ENCODE data around the gene HNRNPA0.

HNRNPA0 gene

DNA sequence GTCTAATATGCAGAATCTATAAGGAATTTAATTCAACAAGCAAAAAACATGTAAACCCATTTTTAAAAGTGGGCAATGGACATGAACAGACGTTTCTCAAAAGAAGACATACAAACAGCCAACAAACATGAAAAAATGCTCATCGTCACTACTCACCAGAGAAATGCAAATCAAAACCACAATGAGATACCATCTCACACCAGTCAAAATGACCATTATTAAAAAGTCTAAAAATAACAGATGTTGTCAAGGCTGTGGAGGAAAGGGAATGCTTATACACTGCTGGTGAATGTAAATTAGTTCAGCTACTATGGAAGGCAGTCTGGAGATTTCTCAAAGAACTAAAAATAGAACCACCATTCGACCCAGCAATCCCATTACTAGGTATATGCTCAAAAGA, 15.2 kb downstream of the HNRNPA0 start:
- TF ChIP-seq POU2F2 (IDR thresholded peaks at IDR 0.05; ENCODE audit: low read depth, low read length) = no peak
- no peak for TF ChIP-seq PAX5 (IDR thresholded peaks at IDR 0.05; ENCODE audit: insufficient read depth, low read length, severe bottlenecking)
- no peak for TF ChIP-seq TAF1 (IDR thresholded peaks at IDR 0.05; ENCODE audit: low read depth, low read length)
- no peak for TF ChIP-seq POLR2A (IDR thresholded peaks at IDR 0.05; ENCODE audit: low read depth, low read length)
- no peak for TF ChIP-seq SPI1 (IDR thresholded peaks at IDR 0.05; ENCODE audit: low read depth, low read length)
- TF ChIP-seq POLR2AphosphoS5 (IDR thresholded peaks at IDR 0.05; ENCODE audit: low read depth, low read length) = no peak

DNA sequence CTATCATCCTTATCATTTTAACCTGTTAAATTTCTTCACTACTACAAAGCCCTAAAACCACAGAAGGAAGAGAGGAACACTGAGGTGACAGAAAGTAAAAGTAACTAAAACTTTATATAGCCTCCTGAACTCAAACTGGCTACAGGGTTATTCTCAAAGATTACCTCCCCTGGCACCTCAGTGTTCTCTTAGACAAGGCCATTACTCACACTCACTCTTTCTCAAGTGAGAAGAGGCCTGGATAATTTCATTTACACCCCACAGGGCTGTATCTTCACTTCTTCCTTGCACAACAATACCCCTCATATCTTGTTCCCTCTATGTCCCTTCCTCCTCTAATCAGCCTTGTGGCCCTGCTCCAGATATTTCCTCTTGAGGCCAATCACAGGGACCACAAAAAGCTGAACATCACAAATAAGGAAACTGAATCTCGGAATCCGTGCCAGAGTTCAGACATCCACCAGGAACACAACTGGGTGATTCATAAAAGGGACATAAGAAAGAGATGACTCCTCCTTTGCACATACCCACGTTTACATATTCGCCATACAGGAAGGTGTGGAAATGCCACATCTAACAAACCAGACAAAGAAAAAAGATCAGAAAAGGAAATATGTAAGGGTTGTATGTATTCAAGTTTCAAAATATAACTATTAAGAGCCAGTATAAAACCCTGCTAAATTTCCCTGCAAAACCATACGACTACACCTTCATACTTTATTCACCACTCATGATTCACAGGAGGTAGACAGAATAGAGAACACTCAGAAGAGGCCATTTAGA, 16.6 kb downstream of the HNRNPA0 start:
- no peak for TF ChIP-seq PAX5 (IDR thresholded peaks at IDR 0.05; ENCODE audit: insufficient read depth, low read length, severe bottlenecking)
- TF ChIP-seq TAF1 (IDR thresholded peaks at IDR 0.05; ENCODE audit: low read depth, low read length) = no peak
- no peak for TF ChIP-seq POLR2A (IDR thresholded peaks at IDR 0.05; ENCODE audit: low read depth, low read length)
- no peak for TF ChIP-seq POU2F2 (IDR thresholded peaks at IDR 0.05; ENCODE audit: low read depth, low read length)
- TF ChIP-seq POLR2AphosphoS5 (IDR thresholded peaks at IDR 0.05; ENCODE audit: low read depth, low read length) = no peak
- no peak for TF ChIP-seq SPI1 (IDR thresholded peaks at IDR 0.05; ENCODE audit: low read depth, low read length)
- no peak for DNase-seq (ENCODE audit: insufficient read length, low spot score)
- FAIRE-seq = peak; percentile 59

More for the DNA sequence above, 15.2 kb downstream of the HNRNPA0 start:
- DNase-seq (ENCODE audit: insufficient read length, low spot score) (no peak), FAIRE-seq (peak; percentile 9)

DNA sequence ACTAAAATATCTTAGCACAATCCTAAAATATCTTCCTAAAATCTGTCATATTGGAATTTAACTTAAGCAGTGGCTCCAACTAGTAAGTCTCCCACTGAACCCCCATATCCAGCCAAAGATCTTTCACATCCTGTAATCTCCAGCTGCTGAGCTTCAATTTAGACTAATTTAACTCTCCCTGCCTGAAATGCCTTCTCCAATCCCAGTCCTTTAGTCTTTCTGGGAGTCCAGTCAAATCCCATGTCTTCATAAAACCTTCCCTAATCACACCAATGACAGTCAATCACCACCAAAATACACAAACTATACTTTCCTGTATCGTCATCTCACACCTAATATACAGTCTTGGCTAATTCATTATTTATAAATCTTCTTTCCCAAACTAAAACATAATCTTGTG, 17.7 kb downstream of the HNRNPA0 start:
- DNase-seq (ENCODE audit: insufficient read length, low spot score) (no peak), FAIRE-seq (no peak)
- TF ChIP-seq TAF1 (IDR thresholded peaks at IDR 0.05; ENCODE audit: low read depth, low read length) (no peak), SPI1 (IDR thresholded peaks at IDR 0.05; ENCODE audit: low read depth, low read length) (no peak), POLR2AphosphoS5 (IDR thresholded peaks at IDR 0.05; ENCODE audit: low read depth, low read length) (no peak), POU2F2 (IDR thresholded peaks at IDR 0.05; ENCODE audit: low read depth, low read length) (no peak), PAX5 (IDR thresholded peaks at IDR 0.05; ENCODE audit: insufficient read depth, low read length, severe bottlenecking) (no peak), POLR2A (IDR thresholded peaks at IDR 0.05; ENCODE audit: low read depth, low read length) (no peak)

DNA sequence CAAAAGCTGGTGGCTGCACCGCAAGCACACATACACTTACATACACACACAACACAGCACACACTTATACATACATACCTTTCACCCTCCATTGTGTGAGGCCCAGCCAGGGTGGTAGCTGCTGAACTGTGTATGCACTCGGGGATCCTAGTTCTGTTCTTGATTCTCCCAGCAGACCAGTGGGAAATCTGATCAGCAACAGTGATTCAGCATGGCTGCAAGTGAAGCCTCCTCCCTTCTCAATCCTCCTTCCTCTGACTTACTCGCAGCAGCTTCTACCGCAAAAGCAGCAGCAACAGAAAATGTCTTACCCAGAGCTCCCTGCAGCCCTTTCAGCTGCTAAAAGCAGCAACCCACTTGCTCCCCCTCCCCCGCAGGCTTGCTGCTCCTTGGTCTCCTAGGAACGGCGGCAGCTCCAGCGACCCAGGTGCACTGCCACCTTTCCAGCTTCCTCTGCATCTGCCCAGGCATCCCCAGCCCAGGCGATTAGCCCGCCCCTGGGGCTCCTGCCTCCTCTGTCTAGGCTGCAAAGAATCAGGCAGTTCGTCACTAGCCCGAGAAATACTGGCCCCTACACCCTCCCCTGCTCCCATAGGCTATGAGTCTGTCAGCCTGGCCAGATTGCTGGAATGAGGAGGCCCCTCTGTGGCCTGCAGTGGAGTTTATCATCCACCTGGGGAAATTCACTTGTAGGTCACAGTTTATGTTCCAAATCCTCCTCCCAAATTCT, 18.4 kb downstream of the HNRNPA0 start, which contains the start of gene KLHL3:
Gene KLHL3, minus strand, starts transcription at position 535 of the 730 bp plus-strand sequence. Its CDS starts 443 bp downstream, at position 92.
- FAIRE-seq (peak; percentile 90), DNase-seq (ENCODE audit: insufficient read length, low spot score) (peak; percentile 12)
- TF ChIP-seq POU2F2 (IDR thresholded peaks at IDR 0.05; ENCODE audit: low read depth, low read length) (no peak), PAX5 (IDR thresholded peaks at IDR 0.05; ENCODE audit: insufficient read depth, low read length, severe bottlenecking) (no peak), POLR2AphosphoS5 (IDR thresholded peaks at IDR 0.05; ENCODE audit: low read depth, low read length) (no peak), TAF1 (IDR thresholded peaks at IDR 0.05; ENCODE audit: low read depth, low read length) (no peak), SPI1 (IDR thresholded peaks at IDR 0.05; ENCODE audit: low read depth, low read length) (no peak), POLR2A (IDR thresholded peaks at IDR 0.05; ENCODE audit: low read depth, low read length) (no peak)

DNA sequence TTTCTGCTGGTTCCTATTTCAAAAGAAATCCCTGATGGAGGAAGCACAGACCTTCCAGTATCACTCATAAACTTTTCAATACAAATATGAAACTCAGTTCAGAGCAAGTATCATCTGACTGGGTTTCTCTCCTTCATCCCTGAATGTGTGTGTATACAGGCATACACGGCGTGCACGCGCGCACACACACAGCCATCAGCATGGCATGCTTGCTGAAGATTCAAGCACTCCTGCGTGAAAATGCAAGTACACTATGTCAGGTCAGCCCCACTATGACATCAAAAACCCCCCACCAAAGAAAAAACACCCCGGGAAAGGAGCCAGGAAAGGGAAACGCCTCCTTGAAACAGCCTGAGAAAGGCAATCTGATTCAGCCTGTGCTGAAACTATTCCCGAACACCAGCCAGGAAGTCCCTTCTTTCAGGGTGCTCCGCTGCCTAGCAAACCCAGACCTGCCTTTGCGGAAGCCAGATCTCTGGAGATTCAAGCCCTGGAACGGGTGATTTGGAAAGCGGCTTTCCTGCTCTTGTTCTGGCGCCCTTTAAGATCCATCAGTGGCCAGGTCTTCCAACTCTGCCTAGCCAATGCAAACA, 19.1 kb downstream of the HNRNPA0 start:
- no peak for DNase-seq (ENCODE audit: insufficient read length, low spot score)
- FAIRE-seq = peak; percentile 60
- TF ChIP-seq POU2F2 (IDR thresholded peaks at IDR 0.05; ENCODE audit: low read depth, low read length) (no peak), POLR2A (IDR thresholded peaks at IDR 0.05; ENCODE audit: low read depth, low read length) (no peak), POLR2AphosphoS5 (IDR thresholded peaks at IDR 0.05; ENCODE audit: low read depth, low read length) (no peak), PAX5 (IDR thresholded peaks at IDR 0.05; ENCODE audit: insufficient read depth, low read length, severe bottlenecking) (no peak), SPI1 (IDR thresholded peaks at IDR 0.05; ENCODE audit: low read depth, low read length) (no peak), TAF1 (IDR thresholded peaks at IDR 0.05; ENCODE audit: low read depth, low read length) (no peak)

DNA sequence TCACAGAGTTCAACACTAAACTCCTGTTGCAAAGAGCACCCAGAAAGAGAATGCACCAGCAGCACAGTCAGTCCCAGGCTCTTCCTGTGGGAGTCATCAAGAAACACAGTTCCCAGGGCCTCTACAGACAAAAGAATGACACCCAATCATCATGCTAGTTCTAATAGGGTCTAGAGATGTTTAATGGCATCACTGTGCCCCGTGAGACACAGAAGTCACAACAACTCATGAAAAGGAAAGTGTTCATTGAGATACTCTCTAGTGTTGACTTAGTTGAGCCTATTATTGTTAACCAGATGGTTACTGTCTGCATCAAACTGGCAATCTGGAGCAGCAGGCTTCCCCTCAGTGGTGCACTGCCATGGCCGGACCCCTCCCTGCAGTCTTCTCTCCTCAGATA, 19.8 kb downstream of the HNRNPA0 start:
- no peak for TF ChIP-seq PAX5 (IDR thresholded peaks at IDR 0.05; ENCODE audit: insufficient read depth, low read length, severe bottlenecking)
- no peak for TF ChIP-seq SPI1 (IDR thresholded peaks at IDR 0.05; ENCODE audit: low read depth, low read length)
- TF ChIP-seq TAF1 (IDR thresholded peaks at IDR 0.05; ENCODE audit: low read depth, low read length) = no peak
- no peak for TF ChIP-seq POLR2A (IDR thresholded peaks at IDR 0.05; ENCODE audit: low read depth, low read length)
- TF ChIP-seq POU2F2 (IDR thresholded peaks at IDR 0.05; ENCODE audit: low read depth, low read length) = no peak
- no peak for TF ChIP-seq POLR2AphosphoS5 (IDR thresholded peaks at IDR 0.05; ENCODE audit: low read depth, low read length)
- peak; percentile 66 for FAIRE-seq
- no peak for DNase-seq (ENCODE audit: insufficient read length, low spot score)

DNA sequence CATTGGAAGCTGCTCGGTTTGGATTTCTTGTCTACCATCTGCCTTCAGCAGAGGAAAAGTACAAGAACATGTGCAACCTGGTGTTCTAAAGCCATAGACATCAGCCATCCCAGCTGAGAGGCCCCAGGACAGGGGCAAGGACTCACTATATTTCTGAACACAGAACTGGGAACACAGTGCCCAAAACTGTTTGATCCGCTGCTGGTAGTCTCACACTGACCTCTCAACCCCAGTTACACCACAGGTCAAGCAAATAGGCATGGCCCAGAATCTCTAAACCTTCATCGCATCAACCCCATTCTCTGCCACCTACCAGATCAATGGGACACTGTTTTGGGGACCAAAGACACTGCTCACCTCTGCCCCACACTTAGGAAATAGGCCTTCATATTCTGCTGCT, 20.2 kb downstream of the HNRNPA0 start:
- no peak for TF ChIP-seq TAF1 (IDR thresholded peaks at IDR 0.05; ENCODE audit: low read depth, low read length)
- TF ChIP-seq POLR2AphosphoS5 (IDR thresholded peaks at IDR 0.05; ENCODE audit: low read depth, low read length) = no peak
- no peak for TF ChIP-seq SPI1 (IDR thresholded peaks at IDR 0.05; ENCODE audit: low read depth, low read length)
- TF ChIP-seq POU2F2 (IDR thresholded peaks at IDR 0.05; ENCODE audit: low read depth, low read length) = no peak
- no peak for TF ChIP-seq POLR2A (IDR thresholded peaks at IDR 0.05; ENCODE audit: low read depth, low read length)
- TF ChIP-seq PAX5 (IDR thresholded peaks at IDR 0.05; ENCODE audit: insufficient read depth, low read length, severe bottlenecking) = no peak
- DNase-seq (ENCODE audit: insufficient read length, low spot score) (no peak), FAIRE-seq (no peak)

DNA sequence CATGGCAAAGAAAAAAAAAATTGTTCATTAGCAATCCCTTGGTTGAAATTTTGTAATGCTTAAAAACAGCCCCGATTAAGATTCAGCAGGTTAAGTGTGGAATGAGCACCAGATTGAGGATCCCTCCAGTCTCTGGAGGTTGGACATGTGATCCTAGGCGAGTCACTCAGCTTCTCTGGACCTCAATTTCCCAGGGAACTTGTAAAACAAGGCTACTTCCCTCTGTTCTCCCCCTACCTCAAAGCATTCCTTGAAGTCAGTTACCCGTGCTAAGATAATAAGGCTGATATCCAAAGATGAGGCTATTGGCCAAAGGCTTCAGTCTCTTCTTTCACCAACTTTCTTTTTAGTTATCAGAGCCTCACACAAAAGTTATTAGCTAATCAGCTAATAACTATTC, 21.2 kb downstream of the HNRNPA0 start:
- no peak for FAIRE-seq
- no peak for DNase-seq (ENCODE audit: insufficient read length, low spot score)
- TF ChIP-seq POU2F2 (IDR thresholded peaks at IDR 0.05; ENCODE audit: low read depth, low read length) = no peak

DNA sequence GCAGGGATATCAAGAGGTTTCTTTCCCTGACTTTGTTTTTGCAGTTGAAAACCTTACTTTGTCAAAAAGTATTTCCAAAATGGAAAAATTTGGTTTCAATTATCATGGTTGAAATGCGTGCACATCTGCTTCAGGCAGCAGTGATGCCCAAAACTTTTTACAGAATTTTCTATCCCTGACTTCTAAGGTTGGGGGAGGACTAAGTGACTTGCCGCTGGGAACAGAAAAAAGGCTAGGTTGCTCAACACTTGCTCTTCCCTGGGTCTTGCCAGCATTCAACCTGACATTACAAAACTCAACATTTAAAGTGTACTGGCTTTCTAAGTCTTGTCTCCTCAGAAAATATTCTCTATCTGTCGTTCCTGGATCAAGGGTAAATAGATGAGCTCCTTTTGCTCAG, 23.0 kb downstream of the HNRNPA0 start:
- no peak for FAIRE-seq
- DNase-seq (ENCODE audit: insufficient read length, low spot score) = no peak
- TF ChIP-seq PAX5 (IDR thresholded peaks at IDR 0.05; ENCODE audit: insufficient read depth, low read length, severe bottlenecking) (no peak), POLR2AphosphoS5 (IDR thresholded peaks at IDR 0.05; ENCODE audit: low read depth, low read length) (no peak), TAF1 (IDR thresholded peaks at IDR 0.05; ENCODE audit: low read depth, low read length) (no peak), POU2F2 (IDR thresholded peaks at IDR 0.05; ENCODE audit: low read depth, low read length) (no peak), SPI1 (IDR thresholded peaks at IDR 0.05; ENCODE audit: low read depth, low read length) (no peak), POLR2A (IDR thresholded peaks at IDR 0.05; ENCODE audit: low read depth, low read length) (no peak)
